Heart right ventricle (tissue), 16 donors: ENCODE measurements around the gene SLC12A3. TPM values are rescaled to one million over a fixed set of nuclear protein-coding genes. Genes with fewer than 3 reads are reported as not detected.
A peak's percentile ranks its signal among the peaks of the same experiment; 100 is the strongest.

Experiments used
- ATAC-seq, 8 donors: fragments of 200-7000 bp; cut with Tn5 transposase; one replicate each; pipeline ENCODE4 v1.9.1; 2020; ENCODE audit warnings: mild to moderate bottlenecking in 8 of 8, moderate library complexity in 8 of 8, moderate number of reproducible peaks in 1 of 8
- DNase-seq, 2 donors: peaks; one replicate each; pipeline ENCODE4 v3.0.0-alpha.2; 2020
- H3K27ac ChIP-seq, 10 donors: fragments of 200-600 bp; sonication (generic) in 2 of 10; one replicate each; pipeline versions ENCODE4 v1.5.0 to v1.8.0; 2020 to 2022; ENCODE audit warnings: mild to moderate bottlenecking in 3 of 10
- H3K27me3 ChIP-seq, 7 donors: fragments of 200-600 bp; one replicate each; pipeline ENCODE4 v1.8.0; 2021 to 2022; ENCODE audit warnings: mild to moderate bottlenecking in 2 of 7
- H3K36me3 ChIP-seq, 9 donors: fragments of 200-600 bp; sonication (generic) in 1 of 9; one replicate each; pipeline versions ENCODE4 v1.5.0 to v1.8.0; 2020 to 2022; ENCODE audit warnings: mild to moderate bottlenecking in 2 of 9
- H3K4me1 ChIP-seq, 9 donors: fragments of 200-600 bp; sonication (generic) in 1 of 9; one replicate each; pipeline versions ENCODE4 v1.5.0 to v1.8.0; 2020 to 2022; ENCODE audit warnings: mild to moderate bottlenecking in 4 of 9
- H3K4me3 ChIP-seq, 10 donors: fragments of 200-600 bp; sonication (generic) in 2 of 10; one replicate each; pipeline versions ENCODE4 v1.5.0 to v1.8.0; 2020 to 2022; ENCODE audit warnings: mild to moderate bottlenecking in 7 of 10, moderate library complexity in 2 of 10
- H3K9me3 ChIP-seq, 11 donors: fragments of 200-600 bp in 10 of 11; sonication (generic) in 2 of 11; one replicate each; pipeline versions ENCODE4 v1.5.0 to v1.8.0; 2013 to 2022; ENCODE audit warnings: mild to moderate bottlenecking in 2 of 11, control low read depth in 1 of 11, moderate library complexity in 1 of 11
- CTCF ChIP-seq, 9 donors: fragments of 200-600 bp; sonication (generic) in 2 of 9; IDR thresholded peaks; one replicate each; pipeline versions ENCODE4 v1.5.0 to v1.8.0; 2021 to 2022; ENCODE audit warnings: antibody characterized with exemption in 9 of 9, mild to moderate bottlenecking in 5 of 9, moderate library complexity in 1 of 9
- WGBS, 2 donors: extraction: QIAGEN DNeasy Blood & Tissue Kit; methylation state at CpG; one replicate each; pipeline ENCODE4 v1.1.7; 2013; ENCODE audit warnings: inconsistent platforms in 1 of 2; 5-methylcytosine and 5-hydroxymethylcytosine counted together
- intact Hi-C, 10 donors: fragments of 100-400 bp; cut with DNase I; formaldehyde crosslinking; loops; one replicate each; pipeline versions ENCODE4 v1.11.1 to v1.14.2; 2022
- polyA plus RNA-seq, 2 donors: library from polyadenylated mRNA; stranded (reverse); fragments of 200-250 nt; gene quantifications; one replicate each; pipeline ENCODE4 v1.2.3, GENCODE V29; 2013
- total RNA-seq, 10 donors: library from RNA; stranded (reverse); fragmentation: NEBNext Ultra II Directional in 3 of 10; extraction: Animal tissue kit (Norgen Biotek cat#: 25700) in 3 of 10; gene quantifications; one replicate each; pipeline versions ENCODE4 v1.2.1 to v1.2.4, GENCODE V29; 2021 to 2023
- donor health status: Arrhythmogenic right ventricular cardiomyopathy.
- donor health status: ischemic (EF 13 %, LVEDD 7.1; RV severe dilation, severe dysfunction).
- donor health status: healthy with polysubstance abuse.
- donor health status: DM: no; HTN: yes; CAD: no.
- donor health status: DM: no; HTN: no; CAD: no.
- donor health status: ischemic (EF 25% LVEDD 6.9; RV normal size, moderate dysfunction).
- donor health status: ischemic (EF 25% LVEDD 5.7; RV mildly dilated, moderate dysfunction).
- donor health status: healthy.
- donor health status: DM: yes; HTN: yes; CAD: no.
- donor health status: Ischemic cardiomyopathy.
- donor health status: ischemic (EF 35%, LVEDD 5.7; RV mildly dilated, moderate dysfunction).
- donor health status: nonischemic (EF 11% LVEDD 7.7; RV severe dilation, severe dysfunction).
- donor health status: DM: yes; HTN: yes; CAD: no.
- donor health status: PGD.
- donor health status: ischemic (EF 29% LVEDD 5.4; RV normal size, mild dysfunction).
- donor health status: nonischemic (EF 23%, LVEDD 6.1; RV moderate dilation, normal function).

SLC12A3 gene
- total and polyA plus RNA-seq, 12 donors: not detected

- intact Hi-C loops: no loop called here
- ATAC-seq (no peak), DNase-seq (no peak)
- Histone ChIP-seq H3K4me1 (peaks cover 0 to 5% (median 0%) of the 10 kb centered on the region in 9 donors), H3K27ac (no peak overlapping the region), H3K4me3 (no peak overlapping the region), H3K27me3 (no peaks in the 10 kb centered on the region), H3K9me3 (no peaks in the 10 kb centered on the region), H3K36me3 (peaks cover 0 to 94% (median 6%) of the 10 kb centered on the region in 9 donors)
- WGBS, 2 donors: 94 to 95% methylated on average over 12 of the region's 12 CpGs
- no peak for TF ChIP-seq CTCF (IDR thresholded peaks at IDR 0.05)
These were observed 41.8 kb upstream of the SLC12A3 start for GRCh38 chr16:56823081-56823733.

- H3K4me3 ChIP-seq: no peak overlapping the region
- H3K4me1 ChIP-seq: peaks cover 0 to 5% (median 0%) of the 10 kb centered on the region in 9 donors
- H3K36me3 ChIP-seq: peaks cover 0 to 94% (median 6%) of the 10 kb centered on the region in 9 donors
- peak in 5 of 9 donors; percentile 14 to 37 (median 20) for TF ChIP-seq CTCF (IDR thresholded peaks at IDR 0.05)
- no peak overlapping the region for H3K27ac ChIP-seq
- 45 to 61% methylated on average over 3 of the region's 3 CpGs for WGBS, 2 donors
- H3K9me3 ChIP-seq: no peaks in the 10 kb centered on the region
- peak in 7 of 8 donors; percentile 25 to 95 (median 82) for ATAC-seq
- peak in 1 of 2 donors; percentile 10 for DNase-seq
- H3K27me3 ChIP-seq: no peaks in the 10 kb centered on the region
- intact Hi-C loops: no loop called here
These were observed 40.7 kb upstream of the SLC12A3 start for GRCh38 chr16:56824331-56824730.

DNA sequence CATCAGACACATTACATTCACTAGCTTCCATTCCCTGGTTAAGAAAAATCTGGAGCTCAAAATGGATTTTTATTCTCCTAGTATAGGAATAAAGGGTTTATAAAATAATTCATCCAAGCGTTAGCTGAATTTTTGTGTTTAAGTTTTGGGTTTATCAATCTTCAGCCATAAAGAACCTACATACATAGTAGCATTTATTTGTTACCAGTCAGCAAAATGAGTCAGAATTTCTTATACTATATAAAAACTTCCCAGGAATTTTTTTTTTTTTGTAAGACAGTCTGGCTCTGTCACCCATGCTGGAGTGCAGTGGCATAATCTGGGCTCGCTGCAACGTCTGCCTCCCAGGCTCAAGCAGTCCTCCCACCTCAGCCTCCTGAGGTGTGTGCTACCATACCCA lies 40.2 kb upstream of the SLC12A3 start:
- no peaks in the 10 kb centered on the region for H3K27me3 ChIP-seq
- 90 to 95% methylated on average over 3 of the region's 3 CpGs for WGBS, 2 donors
- no peak overlapping the region for H3K4me3 ChIP-seq
- peaks cover 0 to 93% (median 6%) of the 10 kb centered on the region in 9 donors for H3K36me3 ChIP-seq
- DNase-seq: no peak
- peaks cover 0 to 5% (median 0%) of the 10 kb centered on the region in 9 donors for H3K4me1 ChIP-seq
- TF ChIP-seq CTCF (IDR thresholded peaks at IDR 0.05): no peak
- no peak for ATAC-seq
- intact Hi-C loops: no loop called here
- no peaks in the 10 kb centered on the region for H3K9me3 ChIP-seq
- H3K27ac ChIP-seq: no peak overlapping the region

DNA sequence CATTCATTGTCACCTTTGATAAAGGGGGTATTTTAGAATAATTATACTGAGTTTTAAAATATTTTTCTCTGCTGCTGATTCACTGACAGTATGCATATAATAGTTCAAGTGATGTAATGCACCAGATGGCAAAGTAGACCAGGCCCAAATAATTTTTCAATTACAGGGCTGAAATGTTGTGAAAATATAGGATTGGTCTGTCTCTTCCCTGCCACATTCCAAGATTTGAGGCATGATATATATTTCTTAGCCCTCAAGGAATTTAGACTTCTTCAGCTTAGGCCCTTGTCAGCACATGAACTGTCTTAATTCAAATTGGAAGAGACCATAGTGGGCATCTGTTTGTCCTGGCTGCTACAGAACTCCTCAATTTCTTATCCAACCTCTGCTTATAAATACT lies 39.2 kb upstream of the SLC12A3 start:
- Histone ChIP-seq H3K9me3 (no peaks in the 10 kb centered on the region), H3K4me3 (no peak overlapping the region), H3K4me1 (peaks cover 0 to 5% (median 0%) of the 10 kb centered on the region in 9 donors), H3K27me3 (no peaks in the 10 kb centered on the region), H3K27ac (no peak overlapping the region), H3K36me3 (peaks cover 0 to 91% (median 6%) of the 10 kb centered on the region in 9 donors)
- ATAC-seq: no peak
- intact Hi-C loops: no loop called here
- no peak for TF ChIP-seq CTCF (IDR thresholded peaks at IDR 0.05)
- no peak for DNase-seq
